Posterior vena cava (tissue), 2 donors: ENCODE data around the gene SLC38A4. TPM values are rescaled to one million over a fixed set of nuclear protein-coding genes. Genes with fewer than 3 reads are reported as not detected.
"Not testable (repeated sequence)": the region's sequence is repeated elsewhere in the genome, so short reads cannot be mapped to it uniquely, and the experiment has no call there.

Experiments used
- DNase-seq: peaks from one replicate; pipeline ENCODE4 v3.0.0-alpha.2; 2020; ENCODE audit warnings: low spot score
- intact Hi-C, 2 donors: fragments of 100-400 bp; cut with DNase I; formaldehyde crosslinking; loops; one replicate each; pipeline versions ENCODE4 v1.14.1 to v1.14.2; 2022 to 2023
- long read RNA-seq, 2 donors: library from polyadenylated mRNA; unstranded; transcript quantifications; one replicate each; pipeline ENCODE4 v2.0.0, GENCODE V29; 2020 to 2021
- total RNA-seq, 2 donors: library from RNA; stranded (reverse); fragmentation: NEBNext Ultra II Directional; extraction: Animal tissue kit (Norgen Biotek cat#: 25700); gene quantifications; one replicate each; pipeline ENCODE4 v1.2.1, GENCODE V29; 2021
- donor health status: DM: yes; HTN: yes; CAD: no.
- donor health status: DM: yes; HTN: yes; CAD: no.

The SLC38A4 gene
- 1 to 10 TPM; 1.0 to 1.5 TPM for total RNA-seq
- long read RNA-seq, donor 1, partial matches to known transcripts, result 0 of 1 reads
- long read RNA-seq, donor 1, other reads (novel, unspliced or antisense), result 1 of 1 reads
- long read RNA-seq, donor 2, result 0 reads

GRCh38 chr12:46825591-46826414 is at the start of gene SLC38A4:
TSS of gene SLC38A4 (minus strand) at chr12:46825997. CDS start at chr12:46793071, 32,926 bp downstream.
- intact Hi-C loops, result no loop called here

GRCh38 chr12:46875095-46875494 is 49.3 kb upstream of the SLC38A4 start:
- DNase-seq, result no peak
- intact Hi-C loops, result no loop called here

More at GRCh38 chr12:46825591-46826414, at the start of gene SLC38A4:
- DNase-seq, result no peak

GRCh38 chr12:46874642-46875041 is 48.8 kb upstream of the SLC38A4 start:
- no peak for DNase-seq
- intact Hi-C loops, result no loop called here

GRCh38 chr12:46872135-46872534 is 46.3 kb upstream of the SLC38A4 start:
- DNase-seq, result no peak
- intact Hi-C loops, result no loop called here

- no peak for DNase-seq
- intact Hi-C loops, result no loop called here
Observed at GRCh38 chr12:46865311-46865710, 39.5 kb upstream of the SLC38A4 start.

- intact Hi-C loops, result no loop called here
- DNase-seq, result no peak
Observed at GRCh38 chr12:46858368-46858767, 32.6 kb upstream of the SLC38A4 start.

GRCh38 chr12:46857486-46857885 is 31.7 kb upstream of the SLC38A4 start:
- no peak for DNase-seq
- intact Hi-C loops, result no loop called here

GRCh38 chr12:46855760-46856159 is 30.0 kb upstream of the SLC38A4 start:
- intact Hi-C loops, result no loop called here
- DNase-seq, result no peak

GRCh38 chr12:46854188-46854587 is 28.4 kb upstream of the SLC38A4 start:
- DNase-seq, intact Hi-C loops: not testable (repeated sequence)

GRCh38 chr12:46848792-46849191 is 23.0 kb upstream of the SLC38A4 start:
- intact Hi-C loops, result not testable (repeated sequence)

GRCh38 chr12:46847001-46847400 is 21.2 kb upstream of the SLC38A4 start:
- no peak for DNase-seq
- intact Hi-C loops, result no loop called here

More at GRCh38 chr12:46848792-46849191, 23.0 kb upstream of the SLC38A4 start:
- not testable (repeated sequence) for DNase-seq

- intact Hi-C loops, result loop anchor here in 1 of 2 donors (1.0 kb wide), 1 partner anchor 29 kb away; no protein-coding TSS in a partner anchor
- no peak for DNase-seq
Observed at GRCh38 chr12:46843811-46844210, 18.0 kb upstream of the SLC38A4 start.

GRCh38 chr12:46841891-46842290 is 16.1 kb upstream of the SLC38A4 start:
- intact Hi-C loops, result no loop called here
- no peak for DNase-seq

- intact Hi-C loops, result no loop called here
Observed at GRCh38 chr12:46839964-46840363, 14.2 kb upstream of the SLC38A4 start.

GRCh38 chr12:46839232-46839631 is 13.4 kb upstream of the SLC38A4 start:
- intact Hi-C loops, result no loop called here

More at GRCh38 chr12:46839964-46840363, 14.2 kb upstream of the SLC38A4 start:
- no peak for DNase-seq

GRCh38 chr12:46835785-46836184 is 10.0 kb upstream of the SLC38A4 start:
- intact Hi-C loops, result no loop called here
- DNase-seq, result no peak

More at GRCh38 chr12:46839232-46839631, 13.4 kb upstream of the SLC38A4 start:
- no peak for DNase-seq

- intact Hi-C loops, result no loop called here
Observed at GRCh38 chr12:46832130-46832704, 6.4 kb upstream of the SLC38A4 start.

GRCh38 chr12:46831335-46832129 is 5.7 kb upstream of the SLC38A4 start:
- intact Hi-C loops, result no loop called here
- no peak for DNase-seq

More at GRCh38 chr12:46832130-46832704, 6.4 kb upstream of the SLC38A4 start:
- no peak for DNase-seq

GRCh38 chr12:46830731-46831334 is 5.0 kb upstream of the SLC38A4 start:
- intact Hi-C loops, result no loop called here
- DNase-seq, result no peak
